Endothelial cell of umbilical vein (primary cell): ENCODE results near the gene PNPLA2. TPM values are rescaled to one million over a fixed set of nuclear protein-coding genes. Genes with fewer than 3 reads are reported as not detected.
A peak's percentile ranks its signal among the peaks of the same experiment; 100 is the strongest.

Source experiments
- BruUV-seq: library from RNA; stranded (reverse); fragments of 400-500 nt; replicated peaks from 2 replicates; lab custom pipeline; 2021; lab: Mats Ljungman, UMichigan
- CTCF ChIA-PET: fragments of 300-600, 350-600 bp; sonication (Branson Sonifier 250); formaldehyde crosslinking; loops from one replicate; lab custom pipeline; 2021; ENCODE audit warnings: antibody characterized with exemption, inconsistent platforms; lab: Charles Lee
- POLR2A ChIA-PET: fragments of 300-600, 350-600 bp; sonication (Branson Sonifier 250); formaldehyde crosslinking; loops from one replicate; lab custom pipeline; 2021; ENCODE audit warnings: antibody characterized with exemption, inconsistent platforms; lab: Charles Lee
- DNase-seq: peaks from one replicate; pipeline ENCODE4 v3.0.0-alpha.2; 2011; ENCODE audit warnings: low read depth, low spot score
- FAIRE-seq: peaks from 2 replicates; lab custom pipeline; 2011; peaks lifted over from hg19 to GRCh38; lab: Jason Lieb, UNC
- H2AFZ ChIP-seq: 2 replicates; pipeline ENCODE4 v1.6.0; 2012; ENCODE audit warnings: low read depth, low read length, control low read depth, inconsistent platforms
- H3K27ac ChIP-seq: 2 replicates; pipeline ENCODE4 v1.5.1; 2011; ENCODE audit warnings: low read depth, mild to moderate bottlenecking, control low read depth, low read length, moderate library complexity; ENCODE audit not compliant: insufficient read depth
- H3K27me3 ChIP-seq, 2 experiments: 2 replicates each; pipeline versions ENCODE4 v1.6.0 to v1.6.1; 2011; ENCODE audit warnings: low read length in 2 of 2, mixed read lengths in 1 of 2; ENCODE audit not compliant: control insufficient read depth in 2 of 2, insufficient read depth in 2 of 2
- H3K36me3 ChIP-seq, 2 experiments: 2 replicates in 1 of 2; 3 replicates in 1 of 2; pipeline ENCODE4 v1.5.1; 2011; ENCODE audit warnings: low read length in 2 of 2, mild to moderate bottlenecking in 1 of 2, moderate library complexity in 1 of 2; ENCODE audit not compliant: control insufficient read depth in 2 of 2, insufficient read depth in 2 of 2; ENCODE audit errors: extremely low read depth in 1 of 2
- H3K4me1 ChIP-seq: 3 replicates; pipeline ENCODE4 v1.5.1; 2011; ENCODE audit warnings: mild to moderate bottlenecking, low read length; ENCODE audit not compliant: control insufficient read depth, insufficient read depth; ENCODE audit errors: extremely low read depth
- H3K4me2 ChIP-seq: 2 replicates; pipeline ENCODE4 v1.6.1; 2011; ENCODE audit warnings: low read length, control low read depth, mixed read lengths; ENCODE audit not compliant: insufficient read depth
- H3K4me3 ChIP-seq, 3 experiments: fragments of 200-600 bp in 1 of 3; sonication (generic), shearing (Covaris generic) in 1 of 3; replicated peaks in 1 of 3; 2 replicates each; pipeline ENCODE4 v1.5.1; 2011 to 2016; ENCODE audit warnings: control low read depth in 3 of 3, low read length in 3 of 3, mild to moderate bottlenecking in 2 of 3, inconsistent platforms in 1 of 3, low read depth in 1 of 3, moderate library complexity in 1 of 3; ENCODE audit not compliant: insufficient read depth in 1 of 3
- H3K79me2 ChIP-seq: 2 replicates; pipeline ENCODE4 v1.6.0; 2012; ENCODE audit warnings: low read length, inconsistent platforms; ENCODE audit not compliant: control insufficient read depth, insufficient read depth
- H3K9ac ChIP-seq: replicated peaks from 2 replicates; pipeline ENCODE3; 2011; ENCODE audit warnings: low read length, control low read depth; ENCODE audit not compliant: insufficient read depth; ENCODE audit errors: extremely low read depth
- H3K9me1 ChIP-seq: replicated peaks from 3 replicates; pipeline ENCODE4 v1.6.0; 2011; ENCODE audit warnings: mild to moderate bottlenecking, low read length; ENCODE audit not compliant: control insufficient read depth, insufficient read depth; ENCODE audit errors: extremely low read depth
- H3K9me3 ChIP-seq: replicated peaks from 2 replicates; pipeline ENCODE4 v1.5.1; 2012; ENCODE audit warnings: low read length, inconsistent platforms; ENCODE audit not compliant: control insufficient read depth, insufficient read depth
- H4K20me1 ChIP-seq: replicated peaks from 2 replicates; pipeline ENCODE3; 2011; ENCODE audit warnings: mild to moderate bottlenecking, low read length; ENCODE audit not compliant: control insufficient read depth, insufficient read depth; ENCODE audit errors: extremely low read depth
- EZH2 ChIP-seq: IDR thresholded peaks from 2 replicates; pipeline ENCODE4 v1.6.1; 2012; ENCODE audit warnings: borderline replicate concordance, low read depth, mild to moderate bottlenecking, moderate library complexity, low read length, inconsistent platforms; ENCODE audit not compliant: severe bottlenecking
- FOS ChIP-seq: IDR thresholded peaks from 2 replicates; pipeline ENCODE4 v1.6.1; 2011; ENCODE audit warnings: mild to moderate bottlenecking, low read length, moderate library complexity, borderline replicate concordance; ENCODE audit not compliant: insufficient read depth
- GATA2 ChIP-seq: IDR thresholded peaks from 2 replicates; pipeline ENCODE4 v1.7.0; 2011; ENCODE audit warnings: low read depth, mild to moderate bottlenecking, moderate library complexity, mixed read lengths, low read length; ENCODE audit not compliant: insufficient read length, insufficient read depth
- JUN ChIP-seq: IDR thresholded peaks from 2 replicates; pipeline ENCODE4 v1.6.1; 2011; ENCODE audit warnings: borderline replicate concordance, low read depth; ENCODE audit not compliant: insufficient read length, insufficient read depth
- MYC ChIP-seq: IDR thresholded peaks from one replicate; pipeline ENCODE4 v1.6.1; 2011; ENCODE audit warnings: mild to moderate bottlenecking, low read depth, low read length
- POLR2A ChIP-seq: IDR thresholded peaks from 2 replicates; pipeline ENCODE4 v1.6.1; 2012; ENCODE audit warnings: low read depth, mild to moderate bottlenecking, control low read depth, low read length
- POLR2AphosphoS5 ChIP-seq: IDR thresholded peaks from 2 replicates; pipeline ENCODE4 v1.6.1; 2012; ENCODE audit warnings: low read depth, mild to moderate bottlenecking, control low read depth, low read length, moderate library complexity; ENCODE audit not compliant: insufficient read depth
- dilution Hi-C: fragments of 300-500 bp; cut with MboI; formaldehyde crosslinking; loops from one replicate; pipeline ENCODE4 v1.15.0; 2019; ENCODE audit warnings: low sequenced_read_pairs; ENCODE audit not compliant: extremely low pct_ligation_motif_present
- intact Hi-C: fragments of 100-400 bp; cut with micrococcal nuclease; formaldehyde crosslinking; loops from one replicate; pipeline ENCODE4 v1.10.0; 2022
- polyA plus RNA-seq, 4 experiments: library from polyadenylated mRNA; depleted of rRNA in 3 of 4; stranded (reverse) in 3 of 4; unstranded in 1 of 4; fragments of >200 nt; gene quantifications; 2 replicates each; pipeline versions ENCODE4 v1.2.1 to v1.2.3, GENCODE V29; 2011 to 2012; ENCODE audit warnings: missing spikeins in 1 of 4
- total RNA-seq: library from RNA; stranded (reverse); gene quantifications from 2 replicates; pipeline ENCODE4 v1.2.3, GENCODE V29; 2021
- TF ChIP-seq, protein P1 (sequence below): IDR thresholded peaks from 2 replicates; pipeline ENCODE4 v1.6.1; 2011; ENCODE audit not compliant: insufficient read depth, insufficient read length
- TF ChIP-seq, protein P2 (sequence below), 2 donors: IDR thresholded peaks; 1 replicate in 1 of 2; 2 replicates in 1 of 2; pipeline ENCODE4 v1.5.1; 2011; ENCODE audit warnings: low read length in 2 of 2, mild to moderate bottlenecking in 2 of 2, moderate library complexity in 2 of 2, control low read depth in 1 of 2, inconsistent platforms in 1 of 2, low read depth in 1 of 2; ENCODE audit not compliant: insufficient read depth in 1 of 2; ENCODE audit errors: extremely low read depth in 1 of 2

PNPLA2 gene
- total and polyA plus RNA-seq, 2 donors (not counting 3 experiments of a cell fraction or from before 2014, with no cell fraction given) = 73.1 to 75.6 TPM

DNA sequence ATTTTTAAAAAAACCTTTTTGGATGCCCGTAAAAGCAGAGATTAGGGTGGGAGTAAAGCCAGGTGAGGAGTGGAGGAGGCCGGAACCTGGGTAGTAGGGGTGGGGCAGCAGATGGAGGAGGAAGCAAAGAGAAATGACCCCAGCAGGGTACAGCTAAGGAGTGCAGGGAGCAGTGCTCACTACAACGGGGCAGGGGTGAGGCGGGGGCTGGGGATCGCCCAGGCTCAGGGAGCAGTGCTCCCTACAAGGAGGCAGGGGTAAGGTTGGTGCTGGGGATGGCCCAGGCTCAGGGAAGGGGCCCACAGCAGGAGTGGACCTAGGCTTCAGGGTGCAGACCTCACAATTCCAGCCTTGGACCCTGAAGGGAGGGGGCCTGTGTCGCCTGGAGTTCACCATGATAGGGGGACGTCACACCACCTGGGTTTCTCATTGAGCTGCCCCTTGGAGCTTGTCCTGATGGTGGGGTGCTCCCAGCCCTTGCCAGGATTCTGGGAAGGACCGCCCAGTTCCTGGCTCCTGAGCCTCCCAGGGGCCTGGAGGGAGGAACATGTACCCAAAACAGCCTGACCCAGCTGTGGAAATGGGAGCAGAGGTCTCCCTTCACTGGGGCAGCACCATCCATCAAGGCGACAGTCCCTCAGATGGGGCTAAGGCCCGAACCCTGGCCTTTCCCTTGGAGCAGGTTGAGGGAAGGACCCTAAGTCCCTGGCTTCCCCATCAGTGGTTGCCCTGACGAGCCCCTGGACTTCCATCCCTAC lies 2.9 kb upstream of the PNPLA2 start:
- no peak overlapping the region for H3K9ac ChIP-seq
- H3K27ac ChIP-seq = no peak overlapping the region
- POLR2A ChIA-PET = no interaction called here
- H3K4me3 ChIP-seq = no peak overlapping the region
- peaks cover 27% of the 10 kb centered on the region for H3K79me2 ChIP-seq
- no peak overlapping the region for H3K4me2 ChIP-seq
- DNase-seq (no peak), FAIRE-seq (no peak)
- CTCF ChIA-PET = no interaction called here
- H2AFZ ChIP-seq = no peak overlapping the region
- intact Hi-C loops (no loop called here), dilution Hi-C loops (no loop called here)
- no peaks in the 10 kb centered on the region for H3K9me3 ChIP-seq
- no peaks in the 10 kb centered on the region for H3K27me3 ChIP-seq
- H3K4me1 ChIP-seq = peaks cover 23% of the 10 kb centered on the region
- no TSS peak for BruUV-seq
- no peaks in the 10 kb centered on the region for H3K9me1 ChIP-seq
- no peaks in the 10 kb centered on the region for H4K20me1 ChIP-seq
- peaks cover 5 to 25% of the 10 kb centered on the region in 2 experiments for H3K36me3 ChIP-seq
- peak; percentile 17 for TF ChIP-seq POLR2A
- TF ChIP-seq, protein P1, sequence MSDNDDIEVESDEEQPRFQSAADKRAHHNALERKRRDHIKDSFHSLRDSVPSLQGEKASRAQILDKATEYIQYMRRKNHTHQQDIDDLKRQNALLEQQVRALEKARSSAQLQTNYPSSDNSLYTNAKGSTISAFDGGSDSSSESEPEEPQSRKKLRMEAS = no peak

DNA sequence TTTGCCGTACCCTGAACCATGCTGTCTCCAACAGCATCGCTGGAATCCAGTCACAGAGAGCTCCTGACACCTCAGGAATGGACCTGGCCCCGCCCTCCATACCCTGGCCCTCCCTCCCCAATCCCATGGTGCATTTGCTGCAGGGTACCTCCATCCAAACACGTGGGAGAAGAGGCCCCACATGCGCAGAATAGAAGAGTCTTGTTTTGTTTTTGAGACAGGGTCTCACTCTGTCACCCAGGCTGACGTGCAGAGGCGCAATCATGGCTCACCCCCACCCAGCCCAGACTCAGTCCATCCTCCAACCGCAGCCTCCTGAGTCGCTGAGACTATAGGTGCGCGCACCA lies 2.3 kb upstream of the PNPLA2 start:
- H3K27ac ChIP-seq = no peak overlapping the region
- DNase-seq (no peak), FAIRE-seq (no peak)
- no peak overlapping the region for H3K4me2 ChIP-seq
- no peaks in the 10 kb centered on the region for H4K20me1 ChIP-seq
- H3K36me3 ChIP-seq = peaks cover 3 to 24% of the 10 kb centered on the region in 2 experiments
- dilution Hi-C loops (no loop called here), intact Hi-C loops (no loop called here)
- H3K4me1 ChIP-seq = peaks cover 23% of the 10 kb centered on the region
- ChIA-PET CTCF (no interaction called here), POLR2A (interaction anchor here (0.7 kb wide), 1 partner anchor 151 kb away, joined by 4 read pairs; no protein-coding TSS in a partner anchor)
- H3K9me3 ChIP-seq = no peaks in the 10 kb centered on the region
- H3K27me3 ChIP-seq = no peaks in the 10 kb centered on the region
- TF ChIP-seq GATA2 (no peak), POLR2A (no peak), JUN (no peak), POLR2AphosphoS5 (no peak), FOS (no peak), MYC (no peak), EZH2 (no peak)
- TF ChIP-seq, protein P2, sequence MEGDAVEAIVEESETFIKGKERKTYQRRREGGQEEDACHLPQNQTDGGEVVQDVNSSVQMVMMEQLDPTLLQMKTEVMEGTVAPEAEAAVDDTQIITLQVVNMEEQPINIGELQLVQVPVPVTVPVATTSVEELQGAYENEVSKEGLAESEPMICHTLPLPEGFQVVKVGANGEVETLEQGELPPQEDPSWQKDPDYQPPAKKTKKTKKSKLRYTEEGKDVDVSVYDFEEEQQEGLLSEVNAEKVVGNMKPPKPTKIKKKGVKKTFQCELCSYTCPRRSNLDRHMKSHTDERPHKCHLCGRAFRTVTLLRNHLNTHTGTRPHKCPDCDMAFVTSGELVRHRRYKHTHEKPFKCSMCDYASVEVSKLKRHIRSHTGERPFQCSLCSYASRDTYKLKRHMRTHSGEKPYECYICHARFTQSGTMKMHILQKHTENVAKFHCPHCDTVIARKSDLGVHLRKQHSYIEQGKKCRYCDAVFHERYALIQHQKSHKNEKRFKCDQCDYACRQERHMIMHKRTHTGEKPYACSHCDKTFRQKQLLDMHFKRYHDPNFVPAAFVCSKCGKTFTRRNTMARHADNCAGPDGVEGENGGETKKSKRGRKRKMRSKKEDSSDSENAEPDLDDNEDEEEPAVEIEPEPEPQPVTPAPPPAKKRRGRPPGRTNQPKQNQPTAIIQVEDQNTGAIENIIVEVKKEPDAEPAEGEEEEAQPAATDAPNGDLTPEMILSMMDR (IDR thresholded peaks at IDR 0.05; ENCODE audit: extremely low read depth in 1 of 2, insufficient read depth in 1 of 2, low read depth in 1 of 2, low read length in 2 of 2) = no peak
- TF ChIP-seq, protein P1 = no peak
- BruUV-seq = no TSS peak
- H3K4me3 ChIP-seq = no peak overlapping the region
- H2AFZ ChIP-seq = no peak overlapping the region
- H3K9ac ChIP-seq = no peak overlapping the region
- H3K79me2 ChIP-seq = peaks cover 24% of the 10 kb centered on the region
- H3K9me1 ChIP-seq = no peaks in the 10 kb centered on the region
